DND-41 (cell line): ENCODE data around the gene NOL3.

Experiments used
- CTCF ChIP-seq: IDR thresholded peaks from 2 replicates; pipeline ENCODE4 v1.5.1; 2012; ENCODE audit warnings: borderline replicate concordance, low read length, moderate library complexity, mild to moderate bottlenecking; ENCODE audit not compliant: poor library complexity, severe bottlenecking; ENCODE audit errors: extremely low read depth
- EZH2 ChIP-seq: IDR thresholded peaks from 3 replicates; pipeline ENCODE4 v1.6.1; 2012; ENCODE audit warnings: borderline replicate concordance, low read depth, mild to moderate bottlenecking, moderate library complexity, low read length, inconsistent platforms; ENCODE audit not compliant: severe bottlenecking

- TF ChIP-seq CTCF (no peak), EZH2 (no peak)
Measured at GRCh38 chr16:67176662-67177061, 6.3 kb downstream of the NOL3 start.
